HG02885 (cell line): ENCODE data around the gene KRTAP9-2.
"Not testable (repeated sequence)": the region's sequence is repeated elsewhere in the genome, so short reads cannot be mapped to it uniquely, and the experiment has no call there.

Source experiments
- ATAC-seq: cut with Tn5 transposase; IDR thresholded peaks from one replicate; pipeline ENCODE4 v1.9.1; 2021; ENCODE audit warnings: mild to moderate bottlenecking; ENCODE audit not compliant: unreplicated experiment, poor library complexity

Gene KRTAP9-2

DNA sequence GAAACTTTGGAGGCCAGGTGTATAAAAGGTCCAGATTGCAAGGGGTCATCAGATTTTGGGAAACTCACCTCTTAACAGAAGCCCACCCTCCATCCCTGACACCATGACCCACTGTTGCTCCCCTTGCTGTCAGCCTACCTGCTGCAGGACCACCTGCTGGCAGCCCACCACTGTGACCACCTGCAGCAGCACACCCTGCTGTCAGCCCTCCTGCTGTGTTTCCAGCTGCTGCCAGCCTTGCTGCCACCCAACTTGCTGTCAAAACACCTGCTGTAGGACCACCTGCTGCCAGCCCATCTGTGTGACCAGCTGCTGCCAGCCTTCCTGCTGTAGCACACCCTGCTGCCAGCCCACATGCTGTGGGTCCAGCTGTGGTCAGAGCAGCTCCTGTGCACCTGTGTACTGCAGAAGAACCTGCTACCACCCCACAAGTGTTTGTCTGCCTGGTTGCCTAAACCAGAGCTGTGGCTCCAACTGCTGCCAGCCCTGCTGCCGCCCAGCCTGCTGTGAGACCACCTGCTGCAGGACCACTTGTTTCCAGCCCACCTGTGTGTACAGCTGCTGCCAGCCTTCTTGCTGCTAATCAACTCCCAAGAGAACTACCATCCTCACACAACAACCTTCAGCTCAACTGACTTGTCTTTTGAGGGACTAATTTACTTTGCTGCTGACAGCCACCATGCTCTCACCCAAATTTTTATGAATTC, 6.1 kb downstream of the KRTAP9-2 start, which contains the start of gene KRTAP9-3:
Gene KRTAP9-3 (plus strand): TSS at position 51 of the 707 bp plus-strand sequence. CDS start 53 bp downstream, at position 104.
- not testable (repeated sequence) for ATAC-seq

DNA sequence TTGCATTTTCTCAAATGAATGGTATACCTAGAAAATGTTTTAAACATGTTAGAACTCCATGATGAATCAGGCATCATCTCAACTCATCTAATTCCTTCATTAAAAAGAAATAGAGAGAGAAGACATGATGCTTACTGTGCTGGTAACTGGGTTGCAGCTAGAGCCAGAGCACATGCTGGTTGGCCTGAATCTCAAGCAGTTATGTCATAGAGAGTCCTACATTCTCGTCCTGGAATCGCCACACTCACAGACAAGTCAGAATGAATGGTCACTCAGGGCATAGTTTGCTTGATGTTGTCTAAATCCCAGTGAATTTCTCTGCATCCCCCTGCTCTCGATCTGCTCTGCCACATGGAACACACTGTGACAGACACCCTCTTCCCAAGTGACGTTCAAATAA, 10.7 kb downstream of the KRTAP9-2 start:
- not testable (repeated sequence) for ATAC-seq

DNA sequence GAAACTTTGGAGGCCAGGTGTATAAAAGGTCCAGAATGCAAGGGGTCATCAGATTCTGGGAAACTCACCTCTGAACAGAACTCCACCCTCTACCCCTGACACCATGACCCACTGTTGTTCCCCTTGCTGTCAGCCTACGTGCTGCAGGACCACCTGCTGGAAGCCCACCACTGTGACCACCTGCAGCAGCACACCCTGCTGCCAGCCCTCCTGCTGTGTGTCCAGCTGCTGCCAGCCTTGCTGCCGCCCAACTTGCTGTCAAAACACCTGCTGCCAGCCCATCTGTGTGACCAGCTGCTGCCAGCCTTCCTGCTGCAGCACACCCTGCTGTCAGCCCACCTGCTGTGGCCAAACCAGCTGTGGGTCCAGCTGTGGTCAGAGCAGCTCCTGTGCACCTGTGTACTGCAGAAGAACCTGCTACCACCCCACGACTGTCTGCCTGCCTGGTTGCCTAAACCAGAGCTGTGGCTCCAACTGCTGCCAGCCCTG, 11.5 kb downstream of the KRTAP9-2 start, which contains the start of gene KRTAP9-8:
Gene KRTAP9-8 (plus strand): TSS at position 51 of the 489 bp plus-strand sequence. CDS start 53 bp downstream, at position 104.
- not testable (repeated sequence) for ATAC-seq

DNA sequence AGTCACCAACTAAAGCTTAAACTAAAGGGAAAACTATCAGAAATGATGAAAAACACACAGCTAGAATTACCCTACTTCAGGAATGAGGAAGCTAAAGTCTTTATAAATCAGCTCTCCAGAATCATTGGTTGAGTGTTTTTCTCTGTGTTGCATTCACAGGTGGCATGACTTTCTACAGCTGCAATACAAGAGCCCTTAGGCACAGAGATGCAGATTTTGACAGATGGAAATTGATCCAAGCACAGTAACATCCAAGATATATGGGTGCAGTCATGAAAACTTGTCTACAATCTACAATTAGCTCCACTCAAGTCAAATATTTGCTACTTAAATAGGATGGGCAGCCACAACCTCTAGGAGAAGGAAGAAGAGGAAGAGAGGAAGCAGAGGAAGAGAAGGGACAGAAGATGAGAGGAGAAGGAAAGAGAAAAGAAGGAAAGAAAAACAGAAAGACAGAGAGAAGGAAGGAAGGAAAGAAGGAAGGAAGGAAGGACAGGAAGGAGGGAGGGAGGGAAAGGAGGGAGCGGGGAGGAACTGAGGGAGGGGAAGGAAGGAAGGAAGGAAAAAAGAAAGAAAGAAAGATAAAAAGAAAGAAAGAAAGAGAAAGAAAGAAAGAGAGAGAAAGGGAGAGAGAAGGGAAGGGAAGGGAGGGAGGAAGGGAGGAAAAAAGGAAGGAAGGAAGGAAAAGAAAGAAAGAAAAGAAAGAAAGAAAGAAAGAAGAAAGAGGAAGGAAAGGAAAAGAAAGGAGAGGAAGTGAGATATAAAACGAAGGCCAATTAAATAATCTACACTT, 20.7 kb downstream of the KRTAP9-2 start:
- ATAC-seq, result not testable (repeated sequence)

DNA sequence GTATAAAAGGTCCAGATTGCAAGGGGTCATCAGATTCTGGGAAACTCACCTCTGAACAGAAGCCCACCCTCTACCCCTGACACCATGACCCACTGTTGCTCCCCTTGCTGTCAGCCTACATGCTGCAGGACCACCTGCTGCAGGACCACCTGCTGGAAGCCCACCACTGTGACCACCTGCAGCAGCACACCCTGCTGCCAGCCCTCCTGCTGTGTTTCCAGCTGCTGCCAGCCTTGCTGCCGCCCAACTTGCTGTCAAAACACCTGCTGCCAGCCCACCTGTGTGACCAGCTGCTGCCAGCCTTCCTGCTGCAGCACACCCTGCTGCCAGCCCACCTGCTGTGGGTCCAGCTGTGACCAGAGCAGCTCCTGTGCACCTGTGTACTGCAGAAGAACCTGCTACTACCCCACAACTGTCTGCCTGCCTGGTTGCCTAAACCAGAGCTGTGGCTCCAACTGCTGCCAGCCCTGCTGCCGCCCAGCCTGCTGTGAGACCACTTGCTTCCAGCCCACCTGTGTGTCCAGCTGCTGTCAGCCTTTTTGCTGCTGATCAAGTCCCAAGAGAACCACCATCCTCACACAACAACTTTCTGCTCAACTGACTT, 23.3 kb downstream of the KRTAP9-2 start, which contains the start of gene KRTAP9-4:
Gene KRTAP9-4 (plus strand): TSS at position 51 of the 604 bp plus-strand sequence. CDS start 34 bp downstream, at position 85.
- not testable (repeated sequence) for ATAC-seq

DNA sequence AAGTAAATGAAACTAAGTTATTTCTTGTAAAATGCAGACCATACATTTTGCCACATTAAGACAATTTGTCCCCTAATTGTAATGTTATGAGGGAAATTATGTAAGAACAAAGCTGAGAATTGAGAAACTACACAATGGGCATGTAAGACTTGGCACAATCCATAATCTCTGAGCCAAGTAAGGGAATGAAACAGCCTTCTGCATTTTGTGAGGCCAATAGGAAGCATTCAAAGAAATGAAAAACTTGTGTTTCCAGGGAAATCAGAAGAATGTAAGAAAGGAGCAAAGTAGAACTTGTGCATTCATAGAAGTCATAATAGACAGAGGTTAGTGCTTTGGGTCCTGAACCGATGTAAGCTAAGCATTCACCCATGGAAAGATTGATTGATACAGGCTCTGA, 24.8 kb downstream of the KRTAP9-2 start:
- no peak for ATAC-seq

DNA sequence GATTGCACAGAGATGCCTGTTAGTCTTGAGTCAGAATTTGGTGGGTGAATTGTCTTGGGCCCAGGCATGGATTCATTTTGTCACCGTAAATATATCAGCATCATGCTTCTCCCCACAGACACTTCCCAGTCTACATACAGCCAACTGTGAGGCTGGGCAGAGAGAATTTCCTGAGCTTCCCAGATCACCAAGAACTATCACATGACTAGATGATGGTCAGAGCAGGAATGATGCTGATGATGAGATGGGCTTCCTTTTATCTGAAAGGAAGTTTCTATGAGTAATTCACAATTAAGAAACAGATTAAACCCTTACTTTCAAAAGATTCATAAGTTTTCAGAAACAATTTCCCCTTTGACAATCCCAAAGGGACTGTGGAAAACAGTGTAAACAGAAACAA, 28.4 kb downstream of the KRTAP9-2 start:
- no peak for ATAC-seq

DNA sequence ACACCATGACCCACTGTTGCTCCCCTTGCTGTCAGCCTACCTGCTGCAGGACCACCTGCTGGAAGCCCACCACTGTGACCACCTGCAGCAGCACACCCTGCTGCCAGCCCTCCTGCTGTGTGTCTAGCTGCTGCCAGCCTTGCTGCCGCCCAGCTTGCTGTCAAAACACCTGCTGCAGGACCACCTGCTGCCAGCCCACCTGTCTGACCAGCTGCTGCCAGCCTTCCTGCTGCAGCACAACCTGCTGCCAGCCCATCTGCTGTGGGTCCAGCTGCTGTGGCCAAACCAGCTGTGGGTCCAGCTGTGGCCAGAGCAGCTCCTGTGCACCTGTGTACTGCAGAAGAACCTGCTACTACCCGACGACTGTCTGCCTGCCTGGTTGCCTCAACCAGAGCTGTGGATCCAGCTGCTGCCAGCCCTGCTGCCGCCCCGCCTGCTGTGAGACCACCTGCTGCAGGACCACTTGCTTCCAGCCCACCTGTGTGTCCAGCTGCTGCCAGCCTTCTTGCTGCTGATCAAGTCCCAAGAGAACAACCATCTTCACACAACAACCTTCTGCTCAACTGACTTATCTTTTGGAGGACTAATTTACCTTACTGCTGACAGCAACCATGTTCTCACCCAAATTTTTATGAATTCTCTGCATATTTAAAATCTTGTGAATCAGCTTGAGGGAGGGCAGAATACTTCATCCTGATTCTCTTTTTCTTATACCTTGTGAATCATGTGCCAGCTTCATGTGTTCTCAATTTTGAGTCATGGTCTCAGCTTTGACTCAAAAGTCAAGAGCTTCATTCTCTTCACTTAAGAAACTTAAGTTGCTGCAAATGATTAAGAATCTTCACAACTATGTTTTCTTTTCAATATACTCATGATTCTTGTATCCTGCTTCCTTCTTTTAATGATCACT, 29.2 kb downstream of the KRTAP9-2 start, which contains the start of gene KRTAP9-9:
Gene KRTAP9-9 (plus strand): TSS at position 4 of the 910 bp plus-strand sequence.
- not testable (repeated sequence) for ATAC-seq

DNA sequence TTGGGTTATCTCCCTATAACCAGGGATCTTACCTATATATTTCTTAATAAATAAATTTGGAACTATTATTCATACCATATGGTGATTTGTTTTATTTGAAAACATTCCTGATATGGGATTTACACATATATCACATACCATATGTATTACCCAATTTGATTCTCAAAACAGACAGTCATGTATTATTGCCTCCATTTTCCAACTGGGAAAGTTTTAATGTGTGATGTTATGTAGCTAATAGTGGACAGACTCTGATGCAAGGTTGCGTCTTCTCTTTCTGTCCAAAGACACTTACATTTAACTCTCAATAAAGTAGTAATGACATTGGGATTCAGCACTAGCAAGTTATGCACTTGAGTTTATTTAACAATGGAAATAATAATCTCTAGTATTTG, 29.8 kb downstream of the KRTAP9-2 start:
- ATAC-seq, result no peak

DNA sequence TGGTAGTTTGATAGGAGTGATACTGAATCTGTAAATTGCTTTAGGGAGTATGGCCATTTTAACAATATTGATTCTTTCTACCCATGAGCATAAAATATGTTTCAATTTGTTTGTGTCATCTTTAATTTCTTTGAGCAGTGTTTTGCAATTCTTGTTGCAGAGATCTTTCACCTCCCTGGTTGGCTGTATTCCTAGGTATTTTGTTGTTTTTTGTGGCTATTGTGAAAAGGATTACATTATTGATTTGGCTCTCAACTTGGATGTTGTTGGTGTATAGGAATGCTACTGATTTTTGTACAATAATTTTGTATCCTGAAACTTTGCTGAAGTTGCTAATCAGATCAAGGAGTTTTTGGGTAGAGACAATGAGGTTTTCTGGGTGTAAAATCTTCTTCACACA, 32.0 kb downstream of the KRTAP9-2 start:
- ATAC-seq, result no peak

DNA sequence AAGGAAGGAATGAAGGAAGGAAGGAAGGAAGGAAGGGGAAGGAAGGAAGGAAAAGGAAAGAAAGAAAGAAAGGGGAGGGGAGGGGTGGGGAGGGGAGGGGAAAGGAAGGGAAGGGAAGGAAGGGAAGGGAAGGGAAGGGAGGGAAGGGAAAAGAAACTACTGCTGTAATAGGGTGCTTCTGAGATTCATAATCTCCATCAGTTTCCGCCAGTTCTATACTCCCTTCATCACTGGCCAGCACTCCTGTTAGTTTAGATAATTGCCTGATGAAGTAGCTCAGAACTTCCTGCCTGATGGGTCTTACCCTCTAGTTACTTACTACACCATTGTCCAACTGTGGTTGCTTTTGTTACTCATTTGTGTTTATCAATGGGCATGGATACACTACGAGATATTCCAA, 36.8 kb downstream of the KRTAP9-2 start:
- no peak for ATAC-seq

DNA sequence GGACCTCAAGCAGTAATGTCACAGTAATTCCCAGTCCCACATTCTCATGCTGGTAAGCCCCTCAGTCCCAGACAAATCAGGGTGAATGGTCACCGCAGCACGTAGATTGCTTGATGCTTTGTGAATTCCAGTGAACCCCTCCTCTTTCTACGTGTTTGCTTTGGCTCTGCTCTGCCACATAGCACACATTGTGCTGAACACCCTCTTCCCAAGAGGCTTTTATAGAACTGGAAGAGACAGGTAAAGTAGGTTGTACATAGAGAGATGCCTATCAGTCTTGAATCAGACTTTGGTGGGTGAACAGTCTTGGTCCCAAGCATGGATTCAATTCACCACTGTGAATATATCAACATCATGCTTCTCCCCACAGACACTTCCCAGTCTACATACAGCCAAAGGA, 38.2 kb downstream of the KRTAP9-2 start:
- ATAC-seq, result no peak

DNA sequence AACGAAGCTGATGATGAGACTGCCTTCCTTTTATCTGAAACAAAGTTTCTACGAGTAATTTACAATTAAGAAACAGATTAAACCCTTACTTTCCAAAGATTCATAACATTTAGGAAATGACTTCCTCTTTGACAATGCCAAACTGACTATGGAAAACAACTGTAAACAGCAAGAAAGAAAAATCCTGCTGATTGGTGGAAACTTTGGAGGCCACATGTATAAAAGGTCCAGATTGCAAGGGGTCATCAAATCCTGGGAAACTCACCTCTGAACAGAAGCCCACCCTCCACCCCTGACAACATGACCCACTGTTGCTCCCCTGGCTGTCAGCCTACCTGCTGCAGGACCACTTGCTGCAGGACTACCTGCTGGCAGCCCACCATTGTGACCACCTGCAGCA, 38.6 kb downstream of the KRTAP9-2 start, which contains the start of gene KRTAP9-6:
Gene KRTAP9-6 (plus strand): TSS at position 301 of the 400 bp plus-strand sequence. CDS start 0 bp downstream, at position 301.
- ATAC-seq, result no peak

DNA sequence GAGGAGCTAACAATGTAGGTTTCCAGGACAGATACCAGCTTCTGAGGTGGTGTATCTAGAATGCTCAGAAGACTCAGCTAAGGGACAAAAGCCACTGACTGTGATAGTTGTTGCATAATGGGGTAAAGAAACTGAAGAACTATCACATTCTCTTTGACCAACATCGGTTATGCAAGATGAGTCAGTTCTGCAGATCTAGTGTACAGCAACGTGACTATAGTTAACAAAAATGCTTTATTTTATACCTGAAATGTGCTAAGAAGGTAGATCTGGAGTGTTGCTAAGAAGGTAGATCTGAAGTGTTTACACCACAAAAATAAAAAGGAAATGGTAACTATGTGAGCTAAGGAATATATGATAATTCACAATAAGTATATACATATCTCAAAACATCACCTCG, 41.3 kb downstream of the KRTAP9-2 start:
- ATAC-seq, result no peak

DNA sequence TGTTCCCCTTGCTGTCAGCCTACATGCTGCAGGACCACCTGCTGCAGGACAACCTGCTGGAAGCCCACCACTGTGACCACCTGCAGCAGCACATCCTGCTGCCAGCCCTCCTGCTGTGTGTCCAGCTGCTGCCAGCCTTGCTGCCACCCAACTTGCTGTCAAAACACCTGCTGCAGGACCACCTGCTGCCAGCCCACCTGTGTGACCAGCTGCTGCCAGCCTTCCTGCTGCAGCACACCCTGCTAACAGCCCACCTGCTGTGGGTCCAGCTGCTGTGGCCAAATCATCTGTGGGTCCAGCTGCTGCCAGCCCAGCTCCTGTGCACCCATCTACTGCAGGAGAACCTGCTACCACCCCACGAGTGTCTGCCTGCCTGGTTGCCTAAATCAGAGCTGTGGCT, 44.9 kb downstream of the KRTAP9-2 start:
- not testable (repeated sequence) for ATAC-seq

DNA sequence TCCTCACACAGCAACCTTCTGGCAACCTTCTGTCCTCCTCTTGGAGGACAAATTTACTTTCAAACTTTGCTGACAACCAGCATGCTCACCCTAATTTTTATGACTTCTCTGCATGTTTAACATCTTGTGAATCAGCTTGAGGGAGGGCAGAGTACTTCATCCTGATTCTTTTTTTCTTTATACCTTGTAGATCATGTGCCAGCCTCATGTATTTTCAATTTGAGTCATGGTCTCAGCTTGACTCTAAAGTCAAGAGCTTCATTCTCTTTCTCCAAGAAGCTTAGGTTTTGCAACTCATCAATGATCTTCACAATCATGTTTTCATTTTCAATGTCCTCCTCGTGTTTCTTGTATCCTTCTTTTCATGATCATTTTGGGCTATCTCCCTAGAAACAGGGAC, 45.4 kb downstream of the KRTAP9-2 start:
- no peak for ATAC-seq

DNA sequence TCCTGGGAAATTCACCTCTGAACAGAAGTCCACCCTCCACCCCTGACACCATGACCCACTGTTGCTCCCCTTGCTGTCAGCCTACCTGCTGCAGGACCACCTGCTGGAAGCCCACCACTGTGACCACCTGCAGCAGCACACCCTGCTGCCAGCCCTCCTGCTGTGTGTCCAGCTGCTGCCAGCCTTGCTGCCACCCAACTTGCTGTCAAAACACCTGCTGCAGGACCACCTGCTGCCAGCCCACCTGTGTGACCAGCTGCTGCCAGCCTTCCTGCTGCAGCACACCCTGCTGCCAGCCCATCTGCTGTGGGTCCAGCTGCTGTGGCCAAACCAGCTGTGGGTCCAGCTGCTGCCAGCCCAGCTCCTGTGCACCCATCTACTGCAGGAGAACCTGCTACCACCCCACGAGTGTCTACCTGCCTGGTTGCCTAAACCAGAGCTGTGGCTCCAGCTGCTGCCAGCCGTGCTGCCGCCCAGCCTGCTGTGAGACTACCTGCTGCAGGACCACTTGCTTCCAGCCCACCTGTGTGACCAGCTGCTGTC, 49.3 kb downstream of the KRTAP9-2 start, which contains the start of gene KRTAP9-7:
Gene KRTAP9-7 (plus strand): TSS at position 51 of the 543 bp plus-strand sequence. CDS start 0 bp downstream, at position 51.
- ATAC-seq, result not testable (repeated sequence)
